Bladder microvascular endothelial cell (primary cell): ENCODE measurements around the gene SRD5A1. TPM values are rescaled to one million over a fixed set of nuclear protein-coding genes. Genes with fewer than 3 reads are reported as not detected.

ENCODE experiments used
- total RNA-seq: library from RNA; depleted of rRNA; stranded (reverse); fragments of >200 nt; gene quantifications from 2 replicates; pipeline ENCODE4 v1.2.3, GENCODE V29; 2014

The SRD5A1 gene, protein sequence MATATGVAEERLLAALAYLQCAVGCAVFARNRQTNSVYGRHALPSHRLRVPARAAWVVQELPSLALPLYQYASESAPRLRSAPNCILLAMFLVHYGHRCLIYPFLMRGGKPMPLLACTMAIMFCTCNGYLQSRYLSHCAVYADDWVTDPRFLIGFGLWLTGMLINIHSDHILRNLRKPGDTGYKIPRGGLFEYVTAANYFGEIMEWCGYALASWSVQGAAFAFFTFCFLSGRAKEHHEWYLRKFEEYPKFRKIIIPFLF
- 7.4 and 12.3 TPM in 2 replicates for total RNA-seq

DNA sequence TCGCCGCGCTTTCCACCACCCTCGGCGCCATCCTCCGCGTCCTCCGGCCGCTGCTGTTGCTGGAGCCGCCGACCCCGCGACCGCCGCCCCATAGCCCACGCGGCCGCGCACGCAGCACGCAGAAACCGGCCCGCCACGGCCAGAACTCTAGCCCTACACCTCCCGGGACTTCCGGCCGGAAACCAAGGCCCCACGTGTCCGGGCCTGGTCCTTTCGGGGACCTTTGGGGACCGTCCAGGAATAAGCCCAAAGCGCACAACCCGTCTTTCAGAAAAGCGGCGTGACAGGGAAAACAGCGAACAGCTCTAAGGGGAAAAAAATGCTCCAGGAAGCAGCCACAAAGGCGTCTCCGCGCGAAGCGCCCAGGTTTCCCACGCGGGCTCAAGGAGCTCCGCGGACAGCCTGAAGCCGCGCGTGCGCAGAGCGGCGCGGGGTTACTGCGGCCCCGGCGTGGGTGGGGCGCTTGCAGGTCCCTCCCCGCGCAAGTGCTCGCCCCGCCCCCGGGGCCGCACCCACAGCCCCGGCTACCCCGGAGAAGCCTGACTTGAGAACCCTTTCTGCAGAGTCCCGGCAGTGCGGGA lies at the start of gene SRD5A1, which contains the start of gene NSUN2:
SRD5A1 (plus strand) TSS at position 553 of the 581 bp plus-strand sequence. CDS start 137 bp downstream, outside the sequence.
NSUN2 (minus strand) TSS at position 157 of the 581 bp plus-strand sequence; CDS start at position 92, 65 bp downstream.

DNA sequence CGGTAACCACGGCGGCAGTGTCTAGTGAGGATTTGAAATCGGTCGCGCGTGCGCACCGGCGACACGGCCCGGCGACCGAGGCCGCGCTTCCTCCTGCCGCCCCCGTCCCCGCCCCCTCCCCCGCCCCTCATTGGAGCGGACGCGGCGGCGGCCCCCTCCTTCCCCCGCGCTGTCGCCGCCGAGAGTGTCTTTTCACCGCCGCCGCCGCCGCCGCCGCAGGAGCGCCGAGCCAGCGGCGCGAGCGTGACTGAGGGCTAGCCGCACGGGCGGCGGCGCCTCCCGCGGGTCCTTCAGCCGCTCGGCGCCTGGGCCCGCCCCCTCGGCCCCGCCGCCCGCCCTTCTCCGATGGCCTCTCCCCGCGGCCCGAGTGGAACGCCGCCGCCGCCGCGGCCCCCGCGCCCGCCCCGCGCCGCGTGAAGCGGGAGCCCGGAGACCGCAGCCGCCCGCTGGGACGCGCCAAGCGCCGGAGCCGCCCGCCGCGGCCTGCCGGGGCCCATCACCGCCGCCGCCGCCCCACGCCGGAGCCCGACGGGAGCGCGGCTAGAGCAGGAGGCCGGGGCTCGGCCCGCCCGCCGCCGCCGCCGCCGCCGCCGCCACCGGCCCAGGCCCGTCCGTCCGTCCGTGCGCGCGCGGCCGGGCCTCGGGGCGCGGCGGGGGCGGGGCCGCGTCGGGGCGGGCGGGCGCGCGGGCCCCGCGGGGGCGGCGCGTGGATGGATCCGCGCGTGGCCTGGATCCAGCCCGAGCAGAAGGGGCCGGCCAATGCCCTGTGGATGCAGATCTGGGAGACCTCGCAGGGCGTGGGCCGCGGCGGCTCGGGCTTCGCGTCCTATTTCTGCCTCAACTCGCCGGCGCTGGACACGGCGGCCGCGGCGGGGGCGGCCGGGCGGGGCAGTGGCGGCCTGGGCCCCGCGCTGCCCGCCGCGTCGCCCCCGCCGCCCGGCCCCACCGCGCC lies 80.3 kb downstream of the SRD5A1 start, which contains the start of gene TENT4A:
TENT4A (plus strand) TSS at position 159 of the 952 bp plus-strand sequence; CDS start at position 711, 552 bp downstream.

Other genes starting within 250 kb of the SRD5A1 start
- 0.19 TPM in 1 of 2 replicates, not detected in the other for gene UBE2QL1, start 184.6 kb upstream of the SRD5A1 start, total RNA-seq
- 50.0 and 95.4 TPM in 2 replicates for gene NSUN2, start 396 bp upstream of the SRD5A1 start, total RNA-seq
- gene TENT4A, start 80.0 kb downstream of the SRD5A1 start, total RNA-seq: 8.7 and 15.2 TPM in 2 replicates